Body of pancreas (tissue), 4 donors: ENCODE data around the gene POC1A.

Experiments
- CTCF ChIP-seq, 7 experiments: fragments of 450-650 bp in 4 of 7; fragments of 200-600 bp in 3 of 7; sonication (generic) in 3 of 7; IDR thresholded peaks; one replicate each; pipeline ENCODE4 v1.5.1; 2016 to 2019; ENCODE audit warnings: antibody characterized with exemption in 7 of 7
- POLR2A ChIP-seq, 3 donors: fragments of 450-650 bp; IDR thresholded peaks; one replicate each; pipeline ENCODE4 v1.6.1; 2016; ENCODE audit warnings: antibody characterized with exemption in 3 of 3, mild to moderate bottlenecking in 2 of 3

DNA sequence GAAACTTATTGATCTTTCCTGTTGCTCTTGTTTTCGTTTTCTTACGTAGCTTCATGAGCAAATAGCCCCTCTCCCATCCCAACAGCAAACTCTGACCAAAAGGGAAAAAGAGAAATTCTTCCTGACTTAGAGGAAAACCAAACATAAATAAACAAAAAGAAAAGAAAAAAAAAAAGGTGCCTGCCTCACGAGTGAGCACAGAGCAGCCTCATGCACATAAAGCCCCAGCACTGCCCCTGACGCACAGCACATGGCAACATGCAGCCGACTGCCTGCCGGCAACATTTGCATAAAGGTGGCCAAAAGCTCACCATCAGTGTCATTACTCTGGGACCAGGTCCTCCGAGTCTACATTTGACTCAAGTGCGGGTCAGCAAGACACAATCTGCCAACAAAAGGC is 6.4 kb downstream of the POC1A start:
- TF ChIP-seq CTCF (IDR thresholded peaks at IDR 0.05) (no peak), POLR2A (IDR thresholded peaks at IDR 0.05) (no peak)
